Psoas muscle (tissue), 8 donors: ENCODE data around the gene LRRC30. TPM values are rescaled to one million over a fixed set of nuclear protein-coding genes. Genes with fewer than 3 reads are reported as not detected.

Experiments
- ATAC-seq, 4 donors: fragments of 200-7000 bp; cut with Tn5 transposase; one replicate each; pipeline ENCODE4 v1.9.1; 2020; ENCODE audit warnings: moderate library complexity in 3 of 4, mild to moderate bottlenecking in 2 of 4
- DNase-seq, 2 donors: peaks; one replicate each; pipeline ENCODE4 v3.0.0-alpha.2; 2020
- H3K27ac ChIP-seq: fragments of 200-600 bp; one replicate; pipeline ENCODE4 v1.8.0; 2022
- H3K27me3 ChIP-seq, 3 donors: fragments of 200-600 bp in 1 of 3; one replicate each; pipeline versions ENCODE4 v1.6.1 to v1.8.0; 2013 to 2022; ENCODE audit warnings: low read length in 2 of 3, mild to moderate bottlenecking in 2 of 3, moderate library complexity in 1 of 3; ENCODE audit not compliant: insufficient read depth in 3 of 3
- H3K36me3 ChIP-seq, 2 donors: fragments of 200-600 bp in 1 of 2; one replicate each; pipeline versions ENCODE4 v1.6.1 to v1.8.0; 2013 to 2022; ENCODE audit warnings: low read depth in 1 of 2, mild to moderate bottlenecking in 1 of 2, moderate library complexity in 1 of 2; ENCODE audit not compliant: insufficient read depth in 1 of 2
- H3K4me1 ChIP-seq: fragments of 200-600 bp; one replicate; pipeline ENCODE4 v1.8.0; 2022
- H3K4me3 ChIP-seq: fragments of 200-600 bp; one replicate; pipeline ENCODE4 v1.8.0; 2022; ENCODE audit warnings: mild to moderate bottlenecking
- H3K9me3 ChIP-seq: fragments of 200-600 bp; one replicate; pipeline ENCODE4 v1.8.0; 2022
- CTCF ChIP-seq: fragments of 200-600 bp; IDR thresholded peaks from one replicate; pipeline ENCODE4 v1.8.0; 2022; ENCODE audit warnings: antibody characterized with exemption
- WGBS, 3 donors: extraction: QIAGEN DNeasy Blood & Tissue Kit; methylation state at CpG; one replicate each; pipeline versions ENCODE4 v1.1.6 to v1.1.7; 2013; 5-methylcytosine and 5-hydroxymethylcytosine counted together
- intact Hi-C, 2 donors: fragments of 100-400 bp; cut with DNase I; formaldehyde crosslinking; loops; one replicate each; pipeline versions ENCODE4 v1.11.0 to v1.14.2; 2022
- polyA plus RNA-seq, 3 donors: library from polyadenylated mRNA; stranded (reverse); fragments of 200-250 nt; gene quantifications; one replicate each; pipeline ENCODE4 v1.2.3, GENCODE V29; 2013
- total RNA-seq, 4 donors: library from RNA; stranded (reverse); fragmentation: NEBNext Ultra II Directional in 2 of 4; extraction: Animal tissue kit (Norgen Biotek cat#: 25700) in 2 of 4; gene quantifications; one replicate each; pipeline versions ENCODE4 v1.2.1 to v1.2.4, GENCODE V29; 2021 to 2023
- donor health status: healthy with polysubstance abuse.
- donor health status: DM: no; HTN: no; CAD: no; lungs with moderate emphysema.
- donor health status: Bipolar disorder and iron deficiency.
- donor health status: healthy.
- donor health status: DM: yes; HTN: yes; CAD: no.
- donor health status: DM: no; HTN: no; CAD: no.
- donor health status: DM: no; HTN: no; CAD: no.
- donor health status: DM: yes; HTN: yes; CAD: no.

LRRC30 gene
- total and polyA plus RNA-seq, 7 donors: 1.4 to 21.7 (median 6.9) TPM; not detected in 1

DNA sequence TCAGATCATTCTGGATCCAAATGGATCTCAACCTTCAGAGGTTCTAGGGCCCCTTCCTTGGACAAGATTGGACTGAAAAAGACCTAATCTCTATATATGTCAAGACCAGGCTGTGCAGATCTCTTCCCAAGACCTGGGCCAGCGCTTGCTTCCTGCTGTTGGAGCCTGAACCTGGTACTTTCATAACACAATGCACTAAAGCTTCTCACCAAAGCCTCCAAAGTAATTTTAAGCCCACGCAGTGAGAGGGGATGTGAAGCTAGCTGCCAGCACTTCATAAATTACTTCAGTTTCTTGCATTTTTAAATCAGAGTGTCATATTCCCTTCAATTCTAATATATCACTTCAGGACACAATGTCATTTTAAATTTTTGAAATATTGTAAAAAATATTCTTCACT is 50.7 kb downstream of the LRRC30 start:
- H3K4me1 ChIP-seq: no peaks in the 10 kb centered on the region

More for the DNA sequence above, 50.7 kb downstream of the LRRC30 start:
- no peak overlapping the region for H3K27ac ChIP-seq
- intact Hi-C loops: no loop called here
- H3K9me3 ChIP-seq: no peaks in the 10 kb centered on the region
- H3K4me3 ChIP-seq: no peak overlapping the region
- DNase-seq: no peak
- no peak for TF ChIP-seq CTCF
- H3K27me3 ChIP-seq: no peaks in the 10 kb centered on the region
- no peak for ATAC-seq
- 68 to 82% (median 76%) methylated on average over 2 of the region's 2 CpGs for WGBS, 3 donors
- no peaks in the 10 kb centered on the region for H3K36me3 ChIP-seq

Other genes starting within 250 kb of the LRRC30 start
- gene LAMA1, start 113.3 kb upstream of the LRRC30 start, total RNA-seq: under 1 TPM in 3 of 4 donors, not detected in 1; 0.06 to 0.38 (median 0.15) TPM
- 1 to 10 TPM in 1 of 3 donors, under 1 TPM in 2; 0.04 to 2.6 (median 0.06) TPM for gene LAMA1, start 113.3 kb upstream of the LRRC30 start, polyA plus RNA-seq